Ishikawa (cell line): ENCODE measurements around the gene TMEM17.

Experiments used
- REST ChIP-seq: IDR thresholded peaks from 2 replicates; pipeline ENCODE4 v1.6.1; 2012; ENCODE audit warnings: low read depth, mild to moderate bottlenecking
- TCF12 ChIP-seq: IDR thresholded peaks from 2 replicates; pipeline ENCODE4 v1.6.1; 2012; ENCODE audit warnings: low read depth
- TEAD4 ChIP-seq: IDR thresholded peaks from 2 replicates; pipeline ENCODE4 v1.6.1; 2012

GRCh38 chr2:62511636-62512035 lies 5.6 kb upstream of the TMEM17 start:
- TF ChIP-seq TEAD4 (no peak), TCF12 (no peak), REST (no peak)
